Central memory CD8-positive, alpha-beta T cell (primary cell): Measurements from ENCODE around the gene CBR1.
A peak's percentile ranks its signal among the peaks of the same experiment; 100 is the strongest.

Source experiments
- ATAC-seq: fragments of 150-1000 bp; cut with Tn5 transposase; replicated peaks from 2 replicates; pipeline ENCODE4 v1.10.0; 2022; ENCODE audit warnings: mild to moderate bottlenecking, moderate FRiP score, moderate number of reproducible peaks; ENCODE audit not compliant: poor library complexity, severe bottlenecking; ENCODE audit errors: extremely low read depth
- DNase-seq, 2 donors: peaks; one replicate each; pipeline ENCODE4 v3.0.0; 2021; ENCODE audit warnings: low spot score in 2 of 2
- H3K27ac Mint-ChIP-seq: one replicate; pipeline ENCODE4 v1.8.0; 2022; ENCODE audit warnings: low read depth, mild to moderate bottlenecking, moderate library complexity, mixed read lengths
- H3K27me3 Mint-ChIP-seq: one replicate; pipeline ENCODE4 v1.8.0; 2022; ENCODE audit warnings: mixed read lengths
- H3K36me3 Mint-ChIP-seq: one replicate; pipeline ENCODE4 v1.8.0; 2022; ENCODE audit warnings: mild to moderate bottlenecking, moderate library complexity, mixed read lengths; ENCODE audit not compliant: insufficient read depth
- H3K4me1 Mint-ChIP-seq: one replicate; pipeline ENCODE4 v1.8.0; 2022; ENCODE audit warnings: mixed read lengths
- H3K4me3 Mint-ChIP-seq: one replicate; pipeline ENCODE4 v1.8.0; 2022; ENCODE audit warnings: mild to moderate bottlenecking, moderate library complexity, mixed read lengths
- H3K9me3 Mint-ChIP-seq: one replicate; pipeline ENCODE4 v1.8.0; 2022; ENCODE audit warnings: mixed read lengths

The CBR1 gene

GRCh38 chr21:36115138-36115730 lies 45.4 kb downstream of the CBR1 start:
- no peaks in the 10 kb centered on the region for H3K9me3 Mint-ChIP-seq
- no peaks in the 10 kb centered on the region for H3K27me3 Mint-ChIP-seq
- H3K4me1 Mint-ChIP-seq: peaks cover 16% of the 10 kb centered on the region
- no peak for ATAC-seq
- peaks cover 14% of the 10 kb centered on the region for H3K36me3 Mint-ChIP-seq
- no peak overlapping the region for H3K4me3 Mint-ChIP-seq
- H3K27ac Mint-ChIP-seq: peak overlapping the region; percentile 29
- no peak for DNase-seq

DNA sequence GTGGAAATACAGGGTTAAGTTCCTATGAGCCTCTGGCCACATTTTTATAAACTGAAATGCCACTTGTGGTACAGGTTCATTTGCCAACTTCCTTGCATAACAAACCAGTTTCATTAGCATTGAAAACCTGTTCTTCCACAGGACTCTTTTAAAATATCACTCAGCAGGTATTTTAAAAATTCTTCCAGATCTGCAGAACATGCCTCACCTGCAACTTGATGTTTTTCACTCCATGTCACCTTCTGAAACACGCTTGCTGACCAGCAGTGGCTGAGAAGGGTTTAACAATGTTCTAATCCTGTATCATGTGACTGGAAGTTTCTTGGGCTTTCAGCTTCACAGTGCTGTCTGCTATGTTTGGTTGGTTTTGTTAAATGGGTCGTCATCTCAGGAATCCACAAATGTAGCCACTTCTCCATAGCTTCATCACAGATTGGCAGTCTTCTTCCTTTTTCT lies 47.5 kb downstream of the CBR1 start:
- DNase-seq: no peak
- Mint-ChIP-seq H3K36me3 (peaks cover 14% of the 10 kb centered on the region), H3K4me3 (no peak overlapping the region), H3K4me1 (peaks cover 14% of the 10 kb centered on the region), H3K9me3 (no peaks in the 10 kb centered on the region), H3K27ac (no peak overlapping the region), H3K27me3 (no peaks in the 10 kb centered on the region)
- ATAC-seq: no peak

DNA sequence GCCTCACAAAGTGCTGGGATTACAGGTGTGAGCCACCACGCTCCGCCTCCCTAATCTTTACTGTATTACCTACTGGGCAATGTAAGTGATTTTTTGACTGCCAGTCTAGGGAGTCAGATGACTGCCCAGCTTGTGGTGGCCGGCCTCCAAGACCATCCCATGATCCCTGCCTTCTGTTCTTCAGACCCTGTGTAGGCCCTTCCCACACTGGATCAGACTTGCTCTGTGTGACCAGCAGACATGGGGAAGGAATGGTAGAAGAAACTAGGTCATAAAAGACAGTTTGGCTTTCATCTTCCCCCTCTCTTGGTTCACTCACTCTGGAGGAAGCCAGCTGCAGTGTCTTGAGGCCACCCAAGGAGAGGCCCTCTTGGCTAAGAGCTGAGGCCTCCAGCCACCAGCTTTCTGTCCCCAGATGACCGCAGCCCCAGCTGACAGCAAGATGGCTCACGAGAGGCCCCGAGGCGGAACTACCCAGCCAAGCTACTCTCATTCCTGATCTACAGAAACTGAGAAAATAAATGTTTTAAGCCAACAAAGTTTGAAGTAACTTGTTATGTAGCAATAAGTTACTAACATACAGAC lies 50.6 kb downstream of the CBR1 start:
- Mint-ChIP-seq H3K9me3 (no peaks in the 10 kb centered on the region), H3K4me1 (peaks cover 5% of the 10 kb centered on the region), H3K4me3 (no peak overlapping the region), H3K27ac (no peak overlapping the region), H3K27me3 (no peaks in the 10 kb centered on the region), H3K36me3 (no peaks in the 10 kb centered on the region)
- no peak for ATAC-seq
- DNase-seq: no peak
